ENCODE results near the gene ETFRF1.
A peak's percentile ranks its signal among the peaks of the same experiment; 100 is the strongest.

The ETFRF1 gene

GRCh38 chr12:25162866-25163265 lies 32.2 kb upstream of the ETFRF1 start:
- DNase-seq (ENCODE audit: low read depth, low spot score), result no peak
- no peak overlapping the region for H3K4me3 ChIP-seq (ENCODE audit: low read depth, low read length)
- in situ Hi-C loops (cut with HindIII; ENCODE audit: low sequenced_read_pairs), result no loop called here
- no peak for TF ChIP-seq CTCF (IDR thresholded peaks at IDR 0.05; ENCODE audit: low read depth, low read length)

GRCh38 chr12:25182765-25183164 lies 12.3 kb upstream of the ETFRF1 start:
- in situ Hi-C loops (cut with HindIII; ENCODE audit: low sequenced_read_pairs), result no loop called here
- TF ChIP-seq CTCF (IDR thresholded peaks at IDR 0.05; ENCODE audit: low read depth, low read length), result no peak

GRCh38 chr12:25184132-25184531 lies 10.9 kb upstream of the ETFRF1 start:
- H3K4me3 ChIP-seq (ENCODE audit: low read depth, low read length), result no peak overlapping the region
- TF ChIP-seq CTCF (IDR thresholded peaks at IDR 0.05; ENCODE audit: low read depth, low read length), result no peak
- in situ Hi-C loops (cut with HindIII; ENCODE audit: low sequenced_read_pairs), result no loop called here
- no peak for DNase-seq (ENCODE audit: low read depth, low spot score)

More at GRCh38 chr12:25182765-25183164, 12.3 kb upstream of the ETFRF1 start:
- DNase-seq (ENCODE audit: low read depth, low spot score), result no peak
- H3K4me3 ChIP-seq (ENCODE audit: low read depth, low read length), result no peak overlapping the region

- H3K4me3 ChIP-seq (ENCODE audit: low read depth, low read length), result no peak overlapping the region
- no peak for DNase-seq (ENCODE audit: low read depth, low spot score)
- no peak for TF ChIP-seq CTCF (IDR thresholded peaks at IDR 0.05; ENCODE audit: low read depth, low read length)
- in situ Hi-C loops (cut with HindIII; ENCODE audit: low sequenced_read_pairs), result no loop called here
Measured at GRCh38 chr12:25186038-25186787, 8.8 kb upstream of the ETFRF1 start.

GRCh38 chr12:25186788-25187402 lies 8.1 kb upstream of the ETFRF1 start:
- peak; percentile 69 for DNase-seq (ENCODE audit: low read depth, low spot score)
- H3K4me3 ChIP-seq (ENCODE audit: low read depth, low read length), result no peak overlapping the region
- in situ Hi-C loops (cut with HindIII; ENCODE audit: low sequenced_read_pairs), result no loop called here
- no peak for TF ChIP-seq CTCF (IDR thresholded peaks at IDR 0.05; ENCODE audit: low read depth, low read length)

- peak; percentile 95 for DNase-seq (ENCODE audit: low read depth, low spot score)
- H3K4me3 ChIP-seq (ENCODE audit: low read depth, low read length), result no peak overlapping the region
- TF ChIP-seq CTCF (IDR thresholded peaks at IDR 0.05; ENCODE audit: low read depth, low read length), result no peak
- in situ Hi-C loops (cut with HindIII; ENCODE audit: low sequenced_read_pairs), result no loop called here
Measured at GRCh38 chr12:25187781-25188180, 7.3 kb upstream of the ETFRF1 start.

Data from astrocyte of the spinal cord (primary cell).